Kidney epithelial cell (primary cell): Measurements from ENCODE around the gene CCDC190. TPM values are rescaled to one million over a fixed set of nuclear protein-coding genes. Genes with fewer than 3 reads are reported as not detected.

Experiments used
- DNase-seq: peaks from one replicate; pipeline ENCODE4 v3.0.0-alpha.2; 2010; ENCODE audit warnings: low read depth
- H3K27me3 ChIP-seq: 2 replicates; pipeline ENCODE4 v1.6.0; 2011; ENCODE audit warnings: low read length; ENCODE audit not compliant: control insufficient read depth, insufficient read depth
- H3K36me3 ChIP-seq: 2 replicates; pipeline ENCODE4 v1.5.1; 2011; ENCODE audit warnings: low read length; ENCODE audit not compliant: control insufficient read depth, insufficient read depth
- H3K4me3 ChIP-seq: 2 replicates; pipeline ENCODE4 v1.5.1; 2011; ENCODE audit warnings: low read depth, mild to moderate bottlenecking, control low read depth, low read length
- total RNA-seq: library from RNA; depleted of rRNA; stranded (reverse); fragments of >200 nt; gene quantifications from 2 replicates; pipeline ENCODE4 v1.2.3, GENCODE V29; 2015
- TF ChIP-seq, protein P1 (sequence below): IDR thresholded peaks from 2 replicates; pipeline ENCODE4 v1.5.1; 2011; ENCODE audit warnings: mild to moderate bottlenecking, moderate library complexity, low read length, control low read depth, inconsistent platforms; ENCODE audit not compliant: insufficient read depth, poor library complexity, severe bottlenecking

CCDC190 gene
- total RNA-seq, 1 donor from 2014 or later = not detected

DNA sequence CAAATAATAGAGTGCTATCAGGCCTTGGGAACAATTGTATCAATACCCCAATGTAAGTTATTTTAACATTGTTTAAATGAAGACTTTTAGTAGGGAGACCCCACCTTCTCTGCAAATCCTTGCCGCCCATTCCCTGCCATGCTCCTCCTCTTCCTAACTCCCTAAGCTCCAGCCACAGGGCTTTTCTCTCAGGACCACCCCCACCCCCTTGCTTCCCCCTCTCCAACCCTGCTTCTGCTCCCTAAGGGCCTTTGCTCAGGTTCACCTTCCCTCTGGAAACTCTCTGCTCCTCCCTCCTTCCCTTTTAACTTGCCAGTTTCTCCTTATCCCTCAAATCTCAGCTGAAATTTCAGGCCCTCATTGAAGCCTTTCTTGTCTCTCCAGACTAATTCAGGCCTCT, 16.8 kb downstream of the CCDC190 start:
- Histone ChIP-seq H3K4me3 (no peak overlapping the region), H3K27me3 (no peaks in the 10 kb centered on the region), H3K36me3 (no peaks in the 10 kb centered on the region)
- TF ChIP-seq, protein P1, sequence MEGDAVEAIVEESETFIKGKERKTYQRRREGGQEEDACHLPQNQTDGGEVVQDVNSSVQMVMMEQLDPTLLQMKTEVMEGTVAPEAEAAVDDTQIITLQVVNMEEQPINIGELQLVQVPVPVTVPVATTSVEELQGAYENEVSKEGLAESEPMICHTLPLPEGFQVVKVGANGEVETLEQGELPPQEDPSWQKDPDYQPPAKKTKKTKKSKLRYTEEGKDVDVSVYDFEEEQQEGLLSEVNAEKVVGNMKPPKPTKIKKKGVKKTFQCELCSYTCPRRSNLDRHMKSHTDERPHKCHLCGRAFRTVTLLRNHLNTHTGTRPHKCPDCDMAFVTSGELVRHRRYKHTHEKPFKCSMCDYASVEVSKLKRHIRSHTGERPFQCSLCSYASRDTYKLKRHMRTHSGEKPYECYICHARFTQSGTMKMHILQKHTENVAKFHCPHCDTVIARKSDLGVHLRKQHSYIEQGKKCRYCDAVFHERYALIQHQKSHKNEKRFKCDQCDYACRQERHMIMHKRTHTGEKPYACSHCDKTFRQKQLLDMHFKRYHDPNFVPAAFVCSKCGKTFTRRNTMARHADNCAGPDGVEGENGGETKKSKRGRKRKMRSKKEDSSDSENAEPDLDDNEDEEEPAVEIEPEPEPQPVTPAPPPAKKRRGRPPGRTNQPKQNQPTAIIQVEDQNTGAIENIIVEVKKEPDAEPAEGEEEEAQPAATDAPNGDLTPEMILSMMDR = no peak
- DNase-seq = no peak

DNA sequence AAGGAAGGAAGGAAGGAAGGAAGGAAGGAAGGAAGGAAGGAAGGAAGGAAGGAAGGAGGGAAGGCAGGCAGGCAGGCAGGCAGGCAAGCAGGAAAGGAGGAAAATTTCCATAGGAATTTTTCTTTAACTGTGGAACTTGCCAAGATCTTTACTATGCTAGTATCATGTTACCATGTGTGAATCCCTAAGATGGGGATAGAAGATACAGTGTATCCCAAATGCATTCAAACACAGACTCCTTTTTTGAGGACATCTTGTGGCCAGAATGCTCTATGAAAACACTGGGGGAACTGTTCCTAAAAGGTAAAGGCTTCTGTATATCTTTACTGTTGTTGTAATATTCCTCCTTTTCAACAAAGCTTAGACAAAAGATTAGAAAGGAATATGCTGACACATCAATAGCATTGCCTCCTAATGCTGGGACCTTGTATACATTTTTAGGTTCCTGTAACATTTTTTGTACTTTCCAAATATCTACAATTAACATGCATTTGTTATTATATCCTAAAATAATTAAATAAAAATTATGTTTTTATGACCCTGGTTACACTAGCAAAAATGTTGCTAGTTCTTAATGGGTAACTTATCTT, 20.6 kb downstream of the CCDC190 start:
- TF ChIP-seq, protein P1 = no peak
- DNase-seq = no peak
- H3K4me3 ChIP-seq = no peak overlapping the region
- no peaks in the 10 kb centered on the region for H3K36me3 ChIP-seq
- H3K27me3 ChIP-seq = no peaks in the 10 kb centered on the region

DNA sequence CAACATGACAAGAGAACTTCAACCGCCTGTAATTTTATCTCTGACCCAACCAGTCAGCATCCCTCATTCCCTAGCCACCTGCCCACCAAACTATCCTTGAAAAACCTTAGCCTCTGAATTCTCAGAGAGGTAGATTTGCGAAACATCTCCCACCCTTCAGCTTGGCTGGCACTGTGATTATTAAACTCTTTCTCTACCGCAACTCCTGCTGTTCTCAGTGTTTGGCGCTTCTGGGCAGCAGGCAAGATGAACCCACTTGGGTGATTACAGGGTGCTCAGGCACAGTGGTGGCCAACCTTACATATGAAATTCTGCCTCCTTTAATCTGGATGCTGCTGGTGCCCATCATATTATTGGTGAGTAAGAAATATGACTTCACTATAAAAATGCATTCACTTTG, 22.1 kb downstream of the CCDC190 start:
- TF ChIP-seq, protein P1 = no peak
- H3K36me3 ChIP-seq = no peaks in the 10 kb centered on the region
- H3K27me3 ChIP-seq = no peaks in the 10 kb centered on the region

DNA sequence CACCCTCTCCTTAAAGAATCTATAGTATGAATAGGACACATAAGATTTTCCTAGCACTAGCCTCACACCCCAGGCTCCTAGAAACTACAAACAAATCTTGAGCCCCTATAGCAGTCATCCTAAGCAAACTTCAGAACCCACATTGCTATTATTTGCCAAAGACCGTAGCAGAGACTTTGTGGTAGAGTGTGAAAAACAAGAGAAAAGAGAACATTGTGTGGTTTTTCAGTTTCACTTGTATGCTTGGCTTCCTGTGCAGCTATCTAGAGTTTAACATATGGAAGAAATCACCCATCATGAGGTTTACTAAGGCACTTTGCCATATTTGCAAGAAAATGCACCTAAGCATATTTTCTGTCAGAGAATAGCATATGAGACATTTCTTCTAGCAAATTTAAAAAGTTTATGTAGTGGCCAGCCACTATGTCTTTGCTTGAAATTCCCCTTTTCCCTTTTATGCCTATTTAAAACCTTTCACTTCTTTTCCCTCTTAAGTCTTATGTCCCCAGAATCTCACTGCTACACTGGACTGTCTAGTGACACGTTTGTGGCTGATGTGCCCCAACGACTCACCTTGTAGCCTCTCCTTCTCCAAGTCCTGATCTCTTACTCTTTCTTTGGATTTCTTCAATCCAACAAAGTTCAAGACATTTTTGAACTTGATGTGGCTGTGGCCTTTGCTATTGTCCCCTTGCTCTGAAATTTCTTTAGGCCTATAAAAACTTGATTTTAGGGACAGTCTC, 25.6 kb downstream of the CCDC190 start:
- H3K36me3 ChIP-seq = no peaks in the 10 kb centered on the region
- TF ChIP-seq, protein P1 = no peak
- DNase-seq = no peak
- H3K27me3 ChIP-seq = no peaks in the 10 kb centered on the region
- no peak overlapping the region for H3K4me3 ChIP-seq

More for the DNA sequence above, 22.1 kb downstream of the CCDC190 start:
- no peak for DNase-seq
- H3K4me3 ChIP-seq = no peak overlapping the region

DNA sequence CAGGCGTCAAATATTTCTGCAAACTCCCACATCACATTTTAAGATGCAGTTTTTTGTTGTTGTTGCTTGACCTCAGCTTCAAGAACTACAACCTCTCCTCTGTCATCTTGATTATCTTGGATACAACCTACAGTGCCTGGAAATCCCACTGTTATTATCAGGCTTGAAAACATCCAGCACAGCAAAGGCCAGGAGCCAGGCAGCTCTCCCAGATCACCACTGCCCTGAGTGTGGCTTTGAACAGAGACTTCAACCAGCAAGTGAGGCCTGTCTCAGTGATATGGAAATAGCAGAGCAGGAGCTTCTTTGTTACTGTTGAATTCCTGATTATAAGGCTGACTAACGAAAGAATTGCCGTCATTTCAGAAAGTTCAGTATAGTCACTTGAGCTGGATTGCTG, 28.5 kb downstream of the CCDC190 start:
- Histone ChIP-seq H3K36me3 (no peaks in the 10 kb centered on the region), H3K4me3 (no peak overlapping the region), H3K27me3 (no peaks in the 10 kb centered on the region)
- TF ChIP-seq, protein P1 = no peak
- DNase-seq = no peak
